ENCODE measurements around the gene PEAK3.

Gene PEAK3

GRCh38 chr19:2269244-2270156 lies 12.5 kb downstream of the PEAK3 start:
- DNase-seq, result peak; percentile 85 to 91

- no peak for DNase-seq
Measured at GRCh38 chr19:2268861-2269243, 13.1 kb downstream of the PEAK3 start.

- DNase-seq, result no peak
Measured at GRCh38 chr19:2268480-2268830, 13.5 kb downstream of the PEAK3 start.

GRCh38 chr19:2266183-2266993 lies 15.6 kb downstream of the PEAK3 start:
- DNase-seq, result no peak

- no peak for DNase-seq
Measured at GRCh38 chr19:2261438-2262172, 20.4 kb downstream of the PEAK3 start.

- no peak for DNase-seq
Measured at GRCh38 chr19:2260341-2260805, 21.6 kb downstream of the PEAK3 start.

- no peak for DNase-seq
Measured at GRCh38 chr19:2259336-2259735, 22.6 kb downstream of the PEAK3 start.

- no peak for DNase-seq
Measured at GRCh38 chr19:2255982-2256685, 25.8 kb downstream of the PEAK3 start, which contains the start of gene JSRP1. Gene JSRP1 (minus strand): TSS chr19:2256417. CDS start chr19:2255314, 1,103 bp downstream.

- no peak for DNase-seq
Measured at GRCh38 chr19:2255112-2255845, 26.7 kb downstream of the PEAK3 start.

GRCh38 chr19:2254064-2254872 lies 27.7 kb downstream of the PEAK3 start:
- no peak for DNase-seq

- DNase-seq, result no peak
Measured at GRCh38 chr19:2253106-2254063, 28.6 kb downstream of the PEAK3 start.

- no peak for DNase-seq
Measured at GRCh38 chr19:2252797-2253105, 29.2 kb downstream of the PEAK3 start.

- no peak for DNase-seq
Measured at GRCh38 chr19:2252055-2252796, 29.7 kb downstream of the PEAK3 start.

- no peak for DNase-seq
Measured at GRCh38 chr19:2251106-2252054, 30.6 kb downstream of the PEAK3 start.

- no peak for DNase-seq
Measured at GRCh38 chr19:2250766-2251105, 31.2 kb downstream of the PEAK3 start.

GRCh38 chr19:2249880-2250765 lies 31.9 kb downstream of the PEAK3 start:
- DNase-seq, result no peak
